PC-3 (cell line): ENCODE results near the gene SIK1.
"Not testable (repeated sequence)": the region's sequence is repeated elsewhere in the genome, so short reads cannot be mapped to it uniquely, and the experiment has no call there.

Experiments
- EZH2 ChIP-seq: fragments of 300-600 bp; sonication (generic); IDR thresholded peaks from one replicate; pipeline ENCODE4 v1.6.1; 2017; ENCODE audit warnings: antibody characterized with exemption, mild to moderate bottlenecking, low read length; ENCODE audit not compliant: unreplicated experiment
- EZH2phosphoT487 ChIP-seq: fragments of 300-600 bp; sonication (generic); IDR thresholded peaks from 2 replicates; pipeline ENCODE4 v1.6.1; 2018; ENCODE audit warnings: mild to moderate bottlenecking, antibody characterized with exemption, low read length, borderline replicate concordance
- TF ChIP-seq, protein P1 (sequence below): fragments of 300-600 bp; sonication (generic); conservative IDR thresholded peaks from 2 replicates; pipeline ENCODE4 v1.5.1; 2017; ENCODE audit warnings: antibody characterized with exemption, low read depth, mild to moderate bottlenecking, low read length

DNA sequence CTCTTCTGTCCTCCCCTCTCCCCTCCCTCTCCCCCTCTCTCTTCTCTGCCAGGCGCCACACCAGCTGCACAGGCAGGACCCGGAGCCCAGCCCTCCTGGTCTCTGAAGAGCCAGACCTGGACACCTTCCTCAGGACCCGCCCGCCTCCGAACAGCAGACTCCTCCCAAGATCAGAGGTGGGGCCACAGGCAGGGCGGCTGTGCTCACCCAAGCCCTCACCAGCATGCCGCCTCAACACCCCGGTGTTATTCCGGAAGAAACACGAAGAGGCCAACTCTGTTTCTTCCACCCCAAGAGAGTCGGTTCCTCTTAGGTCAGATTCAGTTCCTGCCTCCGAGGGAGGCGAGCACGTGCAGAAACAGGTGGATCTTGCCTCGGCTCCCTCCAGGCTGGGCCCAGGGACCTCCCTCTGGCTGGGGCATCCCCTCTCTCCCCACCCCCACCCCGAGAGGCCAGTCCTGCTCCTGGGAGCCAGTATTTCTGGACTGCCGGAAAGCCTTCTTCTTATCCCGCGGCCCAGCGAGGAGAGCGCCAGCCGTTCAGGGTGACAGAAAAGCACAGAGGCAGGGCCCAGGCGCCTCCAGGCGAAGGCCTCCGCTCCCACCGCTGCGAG lies 16.4 kb downstream of the SIK1 start:
- TF ChIP-seq, protein P1, sequence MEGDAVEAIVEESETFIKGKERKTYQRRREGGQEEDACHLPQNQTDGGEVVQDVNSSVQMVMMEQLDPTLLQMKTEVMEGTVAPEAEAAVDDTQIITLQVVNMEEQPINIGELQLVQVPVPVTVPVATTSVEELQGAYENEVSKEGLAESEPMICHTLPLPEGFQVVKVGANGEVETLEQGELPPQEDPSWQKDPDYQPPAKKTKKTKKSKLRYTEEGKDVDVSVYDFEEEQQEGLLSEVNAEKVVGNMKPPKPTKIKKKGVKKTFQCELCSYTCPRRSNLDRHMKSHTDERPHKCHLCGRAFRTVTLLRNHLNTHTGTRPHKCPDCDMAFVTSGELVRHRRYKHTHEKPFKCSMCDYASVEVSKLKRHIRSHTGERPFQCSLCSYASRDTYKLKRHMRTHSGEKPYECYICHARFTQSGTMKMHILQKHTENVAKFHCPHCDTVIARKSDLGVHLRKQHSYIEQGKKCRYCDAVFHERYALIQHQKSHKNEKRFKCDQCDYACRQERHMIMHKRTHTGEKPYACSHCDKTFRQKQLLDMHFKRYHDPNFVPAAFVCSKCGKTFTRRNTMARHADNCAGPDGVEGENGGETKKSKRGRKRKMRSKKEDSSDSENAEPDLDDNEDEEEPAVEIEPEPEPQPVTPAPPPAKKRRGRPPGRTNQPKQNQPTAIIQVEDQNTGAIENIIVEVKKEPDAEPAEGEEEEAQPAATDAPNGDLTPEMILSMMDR, result not testable (repeated sequence)
- not testable (repeated sequence) for TF ChIP-seq EZH2phosphoT487, EZH2
